ENCODE data around the gene CAMK2G. TPM values are rescaled to one million over a fixed set of nuclear protein-coding genes. Genes with fewer than 3 reads are reported as not detected.

CAMK2G gene
- 14.2 and 15.3 TPM in 2 replicates for total RNA-seq

DNA sequence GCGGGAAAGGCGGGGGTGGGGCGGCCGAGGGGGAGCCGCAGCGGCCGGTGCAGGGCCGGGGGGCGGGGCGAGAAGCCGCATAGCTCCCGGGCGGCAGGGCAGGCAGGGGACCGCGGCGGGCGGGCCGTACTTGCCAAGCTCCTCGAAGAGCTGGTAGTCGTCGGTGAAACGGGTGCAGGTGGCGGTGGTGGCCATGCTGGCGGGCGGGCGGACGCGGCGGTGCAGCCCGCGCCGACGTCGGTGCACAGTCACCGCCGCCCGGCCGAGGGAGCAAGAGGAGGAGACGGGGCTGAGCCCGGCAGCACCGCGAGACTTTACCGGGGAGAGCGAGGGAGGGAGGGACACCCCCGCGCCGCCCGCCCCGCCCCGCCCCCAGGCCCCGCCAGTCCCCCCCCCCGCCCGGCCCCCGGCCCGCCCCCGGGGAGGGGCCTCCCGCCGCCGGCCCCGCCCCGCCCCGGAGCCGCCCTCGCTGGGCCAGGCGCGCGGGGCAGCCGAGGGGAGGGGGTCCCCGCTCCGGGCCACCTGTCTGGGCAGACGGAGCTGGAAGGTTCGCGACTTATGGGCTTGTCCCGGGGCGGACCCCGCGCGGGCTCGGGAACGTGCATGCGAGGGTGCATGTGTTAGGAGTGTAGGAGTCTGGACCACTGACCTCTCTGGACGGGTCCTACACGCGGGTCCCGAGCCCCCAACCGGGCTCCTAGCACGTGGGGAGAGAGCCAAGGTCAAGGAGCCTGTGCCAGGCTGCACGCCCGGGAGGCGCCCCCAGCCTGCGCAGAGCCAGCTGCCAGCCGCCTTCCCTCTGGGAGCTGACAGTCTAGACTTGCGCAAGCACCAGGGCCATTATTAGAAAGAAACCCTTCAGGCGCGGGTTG lies at the start of gene CAMK2G:
TSS of gene CAMK2G (minus strand) at position 289 of the 872 bp plus-strand sequence. CDS start at position 195, 94 bp downstream.

DNA sequence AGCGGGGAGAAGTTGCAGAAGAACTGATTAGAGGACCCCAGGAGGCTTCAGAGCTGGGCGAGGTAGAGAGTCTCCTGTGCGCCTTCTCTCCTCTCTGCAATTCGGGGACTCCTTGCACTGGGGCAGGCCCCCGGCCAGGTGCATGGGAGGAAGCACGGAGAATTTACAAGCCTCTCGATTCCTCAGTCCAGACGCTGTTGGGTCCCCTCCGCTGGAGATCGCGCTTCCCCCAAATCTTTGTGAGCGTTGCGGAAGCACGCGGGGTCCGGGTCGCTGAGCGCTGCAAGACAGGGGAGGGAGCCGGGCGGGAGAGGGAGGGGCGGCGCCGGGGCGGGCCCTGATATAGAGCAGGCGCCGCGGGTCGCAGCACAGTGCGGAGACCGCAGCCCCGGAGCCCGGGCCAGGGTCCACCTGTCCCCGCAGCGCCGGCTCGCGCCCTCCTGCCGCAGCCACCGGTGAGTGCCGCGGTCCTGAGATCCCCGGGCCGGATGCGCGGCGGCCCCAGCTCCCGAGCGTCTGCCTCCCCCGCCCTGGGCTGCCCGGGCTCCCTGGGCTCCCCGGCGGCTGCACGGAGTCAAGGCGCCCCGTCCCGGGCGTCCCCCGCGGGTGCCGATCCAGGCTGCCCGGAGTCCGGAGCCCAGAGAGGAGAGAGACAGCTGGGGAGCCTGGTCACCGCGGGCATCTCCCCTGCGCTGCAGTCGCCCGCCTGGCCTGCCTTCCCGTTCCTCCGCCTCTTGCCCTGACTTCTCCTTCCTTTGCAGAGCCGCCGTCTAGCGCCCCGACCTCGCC lies 36.6 kb upstream of the CAMK2G start, which contains the start of gene PLAU:
TSS of gene PLAU (plus strand) at position 369 of the 789 bp plus-strand sequence. CDS start 424 bp downstream, outside the sequence.

GRCh38 chr10:73785211-73785720 lies 89.1 kb downstream of the CAMK2G start, which contains the start of gene ZSWIM8:
Gene ZSWIM8, plus strand, starts transcription at chr10:73785606. Its CDS starts 273 bp downstream, at chr10:73785879.

GRCh38 chr10:73781879-73782748 lies 92.2 kb downstream of the CAMK2G start, which contains the start of gene CHCHD1:
Gene CHCHD1, plus strand, starts transcription at chr10:73782048. Its CDS starts 28 bp downstream, at chr10:73782076.

Other genes starting within 250 kb of the CAMK2G start
- 0.12 TPM in 1 of 2 replicates, not detected in the other for gene MYOZ1, start 233.1 kb downstream of the CAMK2G start, total RNA-seq
- gene SYNPO2L, start 218.5 kb downstream of the CAMK2G start, total RNA-seq = 0.06 TPM in 1 of 2 replicates, not detected in the other
- 0.31 and 1.4 TPM in 2 replicates for gene AGAP5, start 176.4 kb downstream of the CAMK2G start, total RNA-seq
- gene SEC24C, start 130.2 kb downstream of the CAMK2G start, total RNA-seq = 39.4 and 39.8 TPM in 2 replicates
- gene CHCHD1, start 92.5 kb downstream of the CAMK2G start, total RNA-seq = 25.3 and 28.7 TPM in 2 replicates
- 57.7 and 62.0 TPM in 2 replicates for gene ZSWIM8, start 88.9 kb downstream of the CAMK2G start, total RNA-seq
- gene NDST2, start 63.0 kb downstream of the CAMK2G start, total RNA-seq = 12.5 and 22.2 TPM in 2 replicates
- gene PLAU, start 36.6 kb upstream of the CAMK2G start, total RNA-seq = 34.6 and 39.9 TPM in 2 replicates
- 159 and 181 TPM in 2 replicates for gene VCL, start 123.6 kb upstream of the CAMK2G start, total RNA-seq